AG09309 (cell line): ENCODE measurements around the gene TSPOAP1.

Experiments
- DNase-seq: peaks from one replicate; pipeline ENCODE4 v3.0.0-alpha.2; 2010; ENCODE audit warnings: low read depth
- H3K4me3 ChIP-seq: 2 replicates; pipeline ENCODE4 v1.5.1; 2011; ENCODE audit warnings: mild to moderate bottlenecking, low read depth, low read length, moderate library complexity; ENCODE audit not compliant: control insufficient read depth
- CTCF ChIP-seq: IDR thresholded peaks from 2 replicates; pipeline ENCODE4 v1.5.1; 2011; ENCODE audit warnings: mild to moderate bottlenecking, low read depth, low read length, inconsistent platforms; ENCODE audit not compliant: insufficient read depth, control insufficient read depth; ENCODE audit errors: missing control alignments

The TSPOAP1 gene

GRCh38 chr17:58354541-58355216, 26.1 kb upstream of the TSPOAP1 start:
- no peak overlapping the region for H3K4me3 ChIP-seq
- no peak for TF ChIP-seq CTCF
- DNase-seq: no peak

- no peak overlapping the region for H3K4me3 ChIP-seq
- no peak for DNase-seq
- TF ChIP-seq CTCF: no peak
These were observed 24.8 kb upstream of the TSPOAP1 start for GRCh38 chr17:58353389-58353825.

GRCh38 chr17:58352596-58353388, 24.2 kb upstream of the TSPOAP1 start:
- no peak for TF ChIP-seq CTCF
- H3K4me3 ChIP-seq: peak overlapping the region; percentile 93
- no peak for DNase-seq

- peak within 1 kb of the TSS; percentile 93 for H3K4me3 ChIP-seq
- no peak for TF ChIP-seq CTCF
- DNase-seq: peak; percentile 61
These were observed 23.4 kb upstream of the TSPOAP1 start, which contains the start of gene SUPT4H1 for GRCh38 chr17:58351831-58352595. Gene SUPT4H1 (minus strand): TSS chr17:58352201. CDS start chr17:58352135, 66 bp downstream.

- DNase-seq: no peak
- TF ChIP-seq CTCF: no peak
- H3K4me3 ChIP-seq: peak overlapping the region; percentile 93
These were observed 22.6 kb upstream of the TSPOAP1 start for GRCh38 chr17:58351182-58351581.

GRCh38 chr17:58348038-58348437, 19.4 kb upstream of the TSPOAP1 start:
- no peak for TF ChIP-seq CTCF
- DNase-seq: no peak
- no peak overlapping the region for H3K4me3 ChIP-seq
